HG03103 (cell line): ENCODE measurements around the gene ZNF574.

Experiments
- ATAC-seq: cut with Tn5 transposase; IDR thresholded peaks from one replicate; pipeline ENCODE4 v1.9.1; 2021; ENCODE audit warnings: low read depth; ENCODE audit not compliant: unreplicated experiment

ZNF574 gene

DNA sequence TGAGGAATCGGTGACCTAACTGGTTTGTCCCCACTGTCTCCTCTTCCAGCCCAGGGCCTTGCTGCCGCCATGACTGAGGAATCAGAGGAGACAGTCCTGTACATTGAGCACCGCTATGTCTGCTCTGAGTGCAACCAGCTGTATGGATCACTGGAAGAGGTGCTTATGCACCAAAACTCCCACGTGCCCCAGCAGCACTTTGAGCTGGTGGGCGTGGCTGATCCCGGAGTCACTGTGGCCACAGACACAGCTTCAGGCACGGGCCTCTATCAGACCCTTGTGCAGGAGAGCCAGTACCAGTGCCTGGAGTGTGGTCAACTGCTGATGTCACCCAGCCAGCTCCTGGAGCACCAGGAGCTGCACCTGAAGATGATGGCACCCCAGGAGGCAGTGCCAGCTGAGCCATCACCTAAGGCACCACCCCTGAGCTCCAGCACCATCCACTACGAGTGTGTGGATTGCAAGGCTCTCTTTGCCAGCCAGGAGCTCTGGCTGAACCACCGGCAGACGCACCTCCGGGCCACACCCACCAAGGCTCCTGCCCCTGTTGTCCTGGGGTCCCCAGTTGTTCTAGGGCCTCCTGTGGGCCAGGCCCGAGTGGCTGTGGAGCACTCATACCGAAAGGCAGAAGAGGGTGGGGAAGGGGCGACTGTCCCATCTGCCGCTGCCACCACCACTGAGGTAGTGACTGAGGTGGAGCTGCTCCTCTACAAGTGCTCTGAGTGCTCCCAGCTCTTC lies 2.7 kb downstream of the ZNF574 start:
- ATAC-seq = no peak

DNA sequence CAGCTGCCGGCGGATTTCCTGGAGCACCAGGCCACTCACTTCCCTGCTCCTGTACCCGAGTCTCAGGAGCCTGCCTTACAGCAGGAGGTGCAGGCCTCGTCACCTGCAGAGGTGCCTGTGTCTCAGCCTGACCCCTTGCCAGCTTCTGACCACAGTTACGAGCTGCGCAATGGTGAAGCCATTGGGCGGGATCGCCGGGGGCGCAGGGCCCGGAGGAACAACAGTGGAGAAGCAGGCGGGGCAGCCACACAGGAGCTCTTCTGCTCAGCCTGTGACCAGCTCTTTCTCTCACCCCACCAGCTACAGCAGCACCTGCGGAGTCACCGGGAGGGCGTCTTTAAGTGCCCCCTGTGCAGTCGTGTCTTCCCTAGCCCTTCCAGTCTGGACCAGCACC lies 3.3 kb downstream of the ZNF574 start:
- no peak for ATAC-seq

GRCh38 chr19:42079886-42080763 lies 4.2 kb downstream of the ZNF574 start:
- ATAC-seq = no peak

DNA sequence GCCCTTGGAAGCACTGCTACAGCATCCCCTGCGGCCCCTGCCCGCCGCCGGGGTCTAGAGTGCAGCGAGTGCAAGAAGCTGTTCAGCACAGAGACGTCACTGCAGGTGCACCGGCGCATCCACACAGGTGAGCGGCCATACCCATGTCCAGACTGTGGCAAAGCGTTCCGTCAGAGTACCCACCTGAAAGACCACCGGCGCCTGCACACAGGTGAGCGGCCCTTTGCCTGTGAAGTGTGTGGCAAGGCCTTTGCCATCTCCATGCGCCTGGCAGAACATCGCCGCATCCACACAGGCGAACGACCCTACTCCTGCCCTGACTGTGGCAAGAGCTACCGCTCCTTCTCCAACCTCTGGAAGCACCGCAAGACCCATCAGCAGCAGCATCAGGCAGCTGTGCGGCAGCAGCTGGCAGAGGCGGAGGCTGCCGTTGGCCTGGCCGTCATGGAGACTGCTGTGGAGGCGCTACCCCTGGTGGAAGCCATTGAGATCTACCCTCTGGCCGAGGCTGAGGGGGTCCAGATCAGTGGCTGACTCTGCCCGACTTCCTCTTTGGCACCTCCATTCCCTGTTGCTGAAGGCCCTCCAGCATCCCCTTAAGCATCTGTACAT lies 4.9 kb downstream of the ZNF574 start:
- ATAC-seq = no peak

GRCh38 chr19:42081584-42082203 lies 5.7 kb downstream of the ZNF574 start:
- ATAC-seq = no peak

GRCh38 chr19:42083537-42083936 lies 7.6 kb downstream of the ZNF574 start:
- ATAC-seq = no peak

DNA sequence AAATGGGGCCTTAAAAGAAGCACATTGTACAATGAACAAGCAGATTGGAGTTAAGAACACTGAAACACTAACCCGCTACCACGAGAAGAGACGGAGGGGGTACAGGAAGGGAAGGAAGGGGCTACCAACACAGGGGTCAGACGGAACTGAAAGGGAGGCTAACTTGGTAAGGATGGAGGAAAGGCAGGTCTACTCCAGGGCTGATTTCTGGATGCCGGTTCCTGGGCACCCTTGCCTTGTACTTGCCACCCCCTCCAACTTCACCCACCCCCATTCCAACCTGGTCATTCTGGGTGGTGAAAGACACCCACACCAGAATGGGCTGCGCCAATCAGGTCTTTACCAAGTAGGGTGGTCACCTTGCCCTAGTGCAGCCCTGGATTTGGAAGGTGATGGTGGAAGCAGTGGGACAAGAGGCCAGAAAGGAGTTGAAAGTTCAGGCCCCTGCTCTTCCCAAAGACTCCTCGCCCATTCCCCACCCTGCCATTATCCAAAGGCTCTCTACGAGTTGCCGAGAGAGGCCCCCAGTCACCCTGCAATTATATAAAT lies 10.3 kb downstream of the ZNF574 start:
- ATAC-seq = no peak

DNA sequence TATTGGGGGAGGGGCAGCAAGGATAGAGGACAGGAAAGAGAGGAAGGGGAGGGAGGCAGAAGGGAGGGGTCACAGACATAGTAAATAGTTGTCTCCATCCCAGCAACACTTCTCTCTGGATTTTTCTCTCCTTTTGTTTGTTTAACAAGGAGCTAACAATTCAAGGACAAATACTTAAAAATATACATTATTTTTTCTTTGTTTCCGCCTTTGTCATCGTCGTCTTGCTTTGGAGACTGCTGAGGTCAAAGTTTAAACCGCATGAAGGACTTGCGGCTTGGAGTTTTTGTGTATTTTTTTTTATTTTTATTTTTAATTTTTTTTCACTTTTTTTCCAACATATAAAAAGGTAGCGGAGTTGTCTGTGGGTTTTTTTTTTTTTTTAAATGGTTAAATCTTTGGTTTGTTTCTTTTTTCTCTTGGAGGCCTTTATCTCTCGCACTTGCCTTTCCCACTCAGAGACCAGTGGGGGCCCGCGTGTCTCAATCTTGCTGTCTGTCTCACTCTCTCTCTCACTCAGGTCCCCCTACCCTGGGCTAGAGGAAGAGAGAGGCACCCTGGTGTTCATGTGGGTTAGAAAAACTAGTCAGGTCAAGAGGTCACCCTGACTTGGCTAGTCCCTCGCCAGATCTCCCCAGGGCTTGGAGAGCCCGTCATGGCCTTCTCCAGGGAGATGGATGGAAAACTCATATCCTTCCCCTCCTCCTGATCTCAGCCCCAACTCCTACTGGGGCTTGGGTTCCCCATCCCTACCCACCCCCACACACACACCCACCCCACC lies 11.0 kb downstream of the ZNF574 start:
- ATAC-seq = no peak

DNA sequence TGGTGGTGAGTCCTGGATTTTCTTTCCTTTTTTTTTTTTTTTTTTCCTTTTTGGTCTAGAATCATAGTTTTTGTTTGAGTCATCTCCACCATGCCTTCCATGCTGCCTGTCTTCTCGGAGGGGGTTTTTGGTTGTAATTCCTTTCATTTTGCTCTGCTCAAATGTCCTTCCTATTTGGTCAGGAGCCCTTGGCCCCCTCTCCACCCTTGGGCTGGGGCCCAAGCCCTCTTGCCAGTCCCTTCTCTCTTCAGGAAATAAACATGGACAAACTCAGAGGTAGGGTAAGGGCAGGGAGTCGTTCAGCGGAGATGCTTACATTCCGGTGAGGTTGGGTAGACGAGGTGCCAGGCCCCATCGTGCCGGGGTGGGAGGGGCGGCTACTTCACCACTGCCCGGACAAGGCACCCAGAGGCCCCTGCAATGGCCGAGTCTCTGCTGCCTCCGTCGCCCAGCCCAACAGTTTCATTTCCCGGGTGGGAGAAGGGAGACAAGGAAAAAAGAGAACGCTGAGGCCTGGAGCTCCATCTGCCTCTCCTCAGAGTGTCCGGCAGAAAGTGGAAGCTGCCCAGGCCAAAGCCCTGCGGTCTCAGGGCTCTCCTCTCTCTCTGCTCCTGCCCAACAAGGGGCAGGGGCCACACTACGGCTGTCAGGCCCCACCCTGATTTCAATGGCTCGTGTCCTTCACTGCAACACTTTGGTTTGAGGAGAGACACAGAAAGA lies 12.7 kb downstream of the ZNF574 start:
- no peak for ATAC-seq

- ATAC-seq = no peak
Measured at GRCh38 chr19:42089191-42089750, 13.3 kb downstream of the ZNF574 start.

DNA sequence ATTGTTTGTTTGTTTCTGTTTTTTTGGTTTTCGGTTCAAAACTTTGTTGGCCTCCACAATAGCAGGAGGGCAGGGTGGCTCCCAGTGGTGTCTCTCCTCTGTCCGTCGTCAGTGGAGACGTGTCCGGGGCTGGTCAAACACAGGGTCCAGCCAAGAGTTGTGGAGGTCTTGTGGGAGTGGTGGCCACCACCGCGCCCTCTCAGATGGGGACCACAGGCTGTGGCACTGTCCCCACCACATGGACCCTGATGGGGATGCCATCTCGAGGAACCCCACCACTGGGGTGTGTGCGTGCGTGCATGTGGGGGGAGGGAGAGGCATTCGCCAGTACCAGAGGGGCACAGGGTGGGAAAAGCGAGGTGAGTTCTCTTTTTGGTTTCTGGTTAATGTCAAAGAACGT lies 13.8 kb downstream of the ZNF574 start:
- no peak for ATAC-seq

DNA sequence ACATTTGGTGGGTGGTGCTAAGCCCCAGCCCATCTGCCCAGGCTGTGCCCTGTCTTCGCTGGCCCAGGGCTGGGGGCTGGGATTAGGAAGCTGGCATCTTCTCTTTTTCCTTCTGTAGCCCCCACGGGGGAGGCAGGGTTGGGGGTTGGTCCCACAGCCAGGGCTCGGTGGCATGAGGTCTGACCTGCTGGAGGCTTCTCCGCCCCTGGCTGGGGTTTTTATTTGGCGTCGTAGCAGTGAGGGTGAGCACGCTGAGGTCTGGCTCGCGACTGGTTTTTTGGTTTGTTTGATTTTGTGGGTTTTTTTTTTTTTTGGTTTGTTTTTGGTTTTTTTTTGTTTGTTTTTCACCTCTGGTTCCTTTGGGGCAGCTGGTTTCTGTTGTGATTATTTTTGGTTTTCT lies 14.7 kb downstream of the ZNF574 start:
- ATAC-seq = no peak

- no peak for ATAC-seq
Measured at GRCh38 chr19:42091300-42091699, 15.3 kb downstream of the ZNF574 start.

GRCh38 chr19:42091742-42092141 lies 15.8 kb downstream of the ZNF574 start:
- ATAC-seq = no peak

DNA sequence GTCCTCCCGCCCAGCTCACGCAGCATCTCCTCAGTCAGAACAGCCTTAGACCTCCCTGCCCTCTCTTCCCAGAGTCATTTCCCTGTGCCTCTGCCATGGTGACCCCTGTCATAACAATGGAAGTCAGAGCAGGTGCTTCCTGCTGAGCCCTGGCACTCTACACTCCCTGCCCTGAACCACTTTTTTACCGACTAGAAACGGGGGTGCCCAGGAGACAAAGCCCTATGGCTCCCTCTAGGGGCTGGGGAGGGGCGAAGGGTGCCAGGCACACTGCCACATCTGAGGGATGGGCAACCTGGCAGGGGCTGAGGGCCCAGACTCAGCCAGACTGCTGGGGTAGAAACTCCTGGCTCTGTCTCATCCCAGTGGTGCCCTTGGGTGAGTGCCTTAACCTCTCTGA lies 16.4 kb downstream of the ZNF574 start:
- ATAC-seq = no peak

GRCh38 chr19:42093505-42093904 lies 17.5 kb downstream of the ZNF574 start:
- no peak for ATAC-seq

DNA sequence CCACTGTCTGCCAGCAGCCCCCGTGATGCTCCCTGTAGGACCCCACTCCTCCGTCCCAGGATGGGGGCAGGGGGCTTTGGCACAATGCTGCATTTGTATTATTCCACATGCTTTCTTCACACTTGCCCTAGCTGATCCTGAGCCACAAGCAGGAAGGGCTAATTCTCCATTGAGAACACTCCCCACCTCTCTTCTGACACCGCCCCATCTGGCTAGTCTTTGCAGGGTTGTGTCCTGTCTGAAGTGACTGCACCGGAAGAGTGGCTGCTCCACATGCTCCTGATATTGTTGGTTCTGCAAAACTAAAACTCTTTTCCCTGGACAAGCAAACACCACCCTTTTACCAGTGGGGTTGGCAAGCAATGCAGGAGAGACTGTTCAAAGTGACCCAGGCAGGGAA lies 18.0 kb downstream of the ZNF574 start:
- ATAC-seq = no peak

- no peak for ATAC-seq
Measured at GRCh38 chr19:42095142-42095813, 19.3 kb downstream of the ZNF574 start.
